ENCODE results near the gene LRRD1. TPM values are rescaled to one million over a fixed set of nuclear protein-coding genes. Genes with fewer than 3 reads are reported as not detected.

Gene LRRD1
- total and polyA plus RNA-seq, 2 of the 4 experiments (the other 2 are of a cell fraction), result under 0.01 to 0.02 TPM

DNA sequence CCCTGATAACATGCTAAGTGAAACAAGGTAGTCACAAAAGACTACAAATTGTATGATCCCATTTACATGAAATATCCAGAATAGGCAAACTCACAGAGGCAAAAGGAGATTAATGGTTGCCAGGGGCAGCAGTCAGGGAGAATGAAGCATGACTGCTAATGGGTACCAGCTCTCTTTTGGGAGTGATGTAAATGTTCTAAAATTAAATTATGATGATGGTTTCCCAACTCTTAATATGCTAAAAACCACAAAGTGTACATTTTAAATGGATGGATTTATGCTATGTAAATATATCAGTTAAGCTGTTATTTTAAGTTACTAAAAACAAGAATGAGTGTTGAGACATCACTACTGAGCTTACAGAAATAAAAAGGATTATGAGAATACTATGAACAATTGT is 57.3 kb downstream of the LRRD1 start:
- Histone ChIP-seq H4K20me1 (ENCODE audit: insufficient read depth, low read length) (0 out of 2 replicates have a peak, but pooled peaks cover 9% of the 10 kb centered on the region), H3K23ac (ENCODE audit: low read depth, low read length) (no peak overlapping the region), H3K4me3 (ENCODE audit: insufficient read depth, low read depth, low read length) (no peak overlapping the region), H3K4ac (ENCODE audit: low read depth, low read length) (no peak overlapping the region), H2AFZ (replicated peaks; ENCODE audit: low read length, poor library complexity) (no peak overlapping the region), H3K4me1 (ENCODE audit: control insufficient read depth, insufficient read depth, low read length) (no peaks in the 10 kb centered on the region), H3K56ac (ENCODE audit: extremely low read depth, insufficient read depth, low read length) (no peak overlapping the region), H3K79me1 (ENCODE audit: low read depth in 1 of 2, low read length in 2 of 2) (peaks cover 9 to 23% of the 10 kb centered on the region in 2 experiments; a peak in 3 of 4 replicates), H4K8ac (ENCODE audit: low read depth in 2 of 2, low read length in 2 of 2) (no peak overlapping the region), H2AK5ac (ENCODE audit: low read depth, low read length) (no peak overlapping the region), H4K91ac (ENCODE audit: insufficient read depth, low read depth, low read length) (no peak overlapping the region), H3K18ac (ENCODE audit: low read depth, low read length) (no peak overlapping the region), H2BK120ac (ENCODE audit: low read depth, low read length) (no peak overlapping the region), H3K9me1 (ENCODE audit: insufficient read depth, low read length) (no peaks in the 10 kb centered on the region; the same call in 1 of the 2 replicates), H3K14ac (replicated peaks; ENCODE audit: low read depth, low read length) (no peak overlapping the region), H2AK9ac (replicated peaks; ENCODE audit: low read depth, low read length, poor library complexity) (no peak overlapping the region), H3K9me3 (ENCODE audit: control insufficient read depth, insufficient read depth, low read length) (no peaks in the 10 kb centered on the region), H3K27me3 (ENCODE audit: control insufficient read depth, insufficient read depth, low read length) (no peaks in the 10 kb centered on the region), H3K4me2 (ENCODE audit: low read depth, low read length) (no peak overlapping the region), H2BK15ac (ENCODE audit: low read depth, low read length) (no peak overlapping the region), H3K9ac (ENCODE audit: low read depth, low read length) (no peak overlapping the region), H3K36me3 (ENCODE audit: control insufficient read depth, insufficient read depth, low read length) (peaks cover 22% of the 10 kb centered on the region), H2BK20ac (ENCODE audit: low read depth, low read length) (no peak overlapping the region), H4K5ac (ENCODE audit: low read depth, low read length) (no peak overlapping the region), H3K27ac (ENCODE audit: insufficient read depth, low read length) (no peak overlapping the region), H2BK5ac (ENCODE audit: low read depth, low read length, poor library complexity, severe bottlenecking) (no peak overlapping the region)
- in situ Hi-C loops (cut with MboI; ENCODE audit: low sequenced_read_pairs) (no loop called here), dilution Hi-C loops (cut with HindIII; ENCODE audit: low sequenced_read_pairs, unreplicated experiment) (no loop called here), intact Hi-C loops (cut with micrococcal nuclease) (no loop called here)
- ChIA-PET CTCF (no interaction called here), POLR2A (ENCODE audit: unreplicated experiment) (no interaction called here)
- ATAC-seq (ENCODE audit: low read depth) (no peak), DNase-seq (peak; percentile 8)
- no TSS peak for BruUV-seq (replicated peaks)
- TF ChIP-seq, protein P1, sequence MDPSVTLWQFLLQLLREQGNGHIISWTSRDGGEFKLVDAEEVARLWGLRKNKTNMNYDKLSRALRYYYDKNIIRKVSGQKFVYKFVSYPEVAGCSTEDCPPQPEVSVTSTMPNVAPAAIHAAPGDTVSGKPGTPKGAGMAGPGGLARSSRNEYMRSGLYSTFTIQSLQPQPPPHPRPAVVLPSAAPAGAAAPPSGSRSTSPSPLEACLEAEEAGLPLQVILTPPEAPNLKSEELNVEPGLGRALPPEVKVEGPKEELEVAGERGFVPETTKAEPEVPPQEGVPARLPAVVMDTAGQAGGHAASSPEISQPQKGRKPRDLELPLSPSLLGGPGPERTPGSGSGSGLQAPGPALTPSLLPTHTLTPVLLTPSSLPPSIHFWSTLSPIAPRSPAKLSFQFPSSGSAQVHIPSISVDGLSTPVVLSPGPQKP (IDR thresholded peaks at IDR 0.05; ENCODE audit: borderline replicate concordance, low read depth, low read length), result no peak
- TF ChIP-seq RCOR1 (IDR thresholded peaks at IDR 0.05; ENCODE audit: insufficient replicate concordance, low read length) (no peak), MXI1 (IDR thresholded peaks at IDR 0.05; ENCODE audit: borderline replicate concordance, low read depth, low read length) (no peak), RAD21 (IDR thresholded peaks at IDR 0.05; ENCODE audit: low read length) (no peak), MAFK (IDR thresholded peaks at IDR 0.05; ENCODE audit: low read depth, low read length) (no peak), RFX5 (IDR thresholded peaks at IDR 0.05; ENCODE audit: low read depth, low read length) (no peak), FOS (IDR thresholded peaks at IDR 0.05; ENCODE audit: low read depth, low read length) (no peak), CHD1 (IDR thresholded peaks at IDR 0.05; ENCODE audit: low read depth, low read length) (no peak), NFE2L2 (IDR thresholded peaks at IDR 0.05; ENCODE audit: low read depth, low read length) (no peak), CEBPB (IDR thresholded peaks at IDR 0.05; ENCODE audit: low read depth, low read length) (no peak), POLR2A (IDR thresholded peaks at IDR 0.05; ENCODE audit: low read depth, low read length) (no peak), SMC3 (IDR thresholded peaks at IDR 0.05; ENCODE audit: low read depth, low read length) (no peak), BHLHE40 (IDR thresholded peaks at IDR 0.05; ENCODE audit: low read depth, low read length) (no peak), MAZ (IDR thresholded peaks at IDR 0.05; ENCODE audit: borderline replicate concordance, low read depth, low read length) (no peak)
- TF ChIP-seq, protein P2, sequence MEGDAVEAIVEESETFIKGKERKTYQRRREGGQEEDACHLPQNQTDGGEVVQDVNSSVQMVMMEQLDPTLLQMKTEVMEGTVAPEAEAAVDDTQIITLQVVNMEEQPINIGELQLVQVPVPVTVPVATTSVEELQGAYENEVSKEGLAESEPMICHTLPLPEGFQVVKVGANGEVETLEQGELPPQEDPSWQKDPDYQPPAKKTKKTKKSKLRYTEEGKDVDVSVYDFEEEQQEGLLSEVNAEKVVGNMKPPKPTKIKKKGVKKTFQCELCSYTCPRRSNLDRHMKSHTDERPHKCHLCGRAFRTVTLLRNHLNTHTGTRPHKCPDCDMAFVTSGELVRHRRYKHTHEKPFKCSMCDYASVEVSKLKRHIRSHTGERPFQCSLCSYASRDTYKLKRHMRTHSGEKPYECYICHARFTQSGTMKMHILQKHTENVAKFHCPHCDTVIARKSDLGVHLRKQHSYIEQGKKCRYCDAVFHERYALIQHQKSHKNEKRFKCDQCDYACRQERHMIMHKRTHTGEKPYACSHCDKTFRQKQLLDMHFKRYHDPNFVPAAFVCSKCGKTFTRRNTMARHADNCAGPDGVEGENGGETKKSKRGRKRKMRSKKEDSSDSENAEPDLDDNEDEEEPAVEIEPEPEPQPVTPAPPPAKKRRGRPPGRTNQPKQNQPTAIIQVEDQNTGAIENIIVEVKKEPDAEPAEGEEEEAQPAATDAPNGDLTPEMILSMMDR (conservative IDR thresholded peaks at IDR 0.05; ENCODE audit: low read depth, low read length), result no peak
- TF ChIP-seq, protein P3, sequence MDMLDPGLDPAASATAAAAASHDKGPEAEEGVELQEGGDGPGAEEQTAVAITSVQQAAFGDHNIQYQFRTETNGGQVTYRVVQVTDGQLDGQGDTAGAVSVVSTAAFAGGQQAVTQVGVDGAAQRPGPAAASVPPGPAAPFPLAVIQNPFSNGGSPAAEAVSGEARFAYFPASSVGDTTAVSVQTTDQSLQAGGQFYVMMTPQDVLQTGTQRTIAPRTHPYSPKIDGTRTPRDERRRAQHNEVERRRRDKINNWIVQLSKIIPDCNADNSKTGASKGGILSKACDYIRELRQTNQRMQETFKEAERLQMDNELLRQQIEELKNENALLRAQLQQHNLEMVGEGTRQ (IDR thresholded peaks at IDR 0.05; ENCODE audit: low read depth, low read length), result no peak
